ENCODE results near the gene GMEB2.

The GMEB2 gene

GRCh38 chr20:63590218-63591146, 36.4 kb downstream of the GMEB2 start:
- DNase-seq = no peak

DNA sequence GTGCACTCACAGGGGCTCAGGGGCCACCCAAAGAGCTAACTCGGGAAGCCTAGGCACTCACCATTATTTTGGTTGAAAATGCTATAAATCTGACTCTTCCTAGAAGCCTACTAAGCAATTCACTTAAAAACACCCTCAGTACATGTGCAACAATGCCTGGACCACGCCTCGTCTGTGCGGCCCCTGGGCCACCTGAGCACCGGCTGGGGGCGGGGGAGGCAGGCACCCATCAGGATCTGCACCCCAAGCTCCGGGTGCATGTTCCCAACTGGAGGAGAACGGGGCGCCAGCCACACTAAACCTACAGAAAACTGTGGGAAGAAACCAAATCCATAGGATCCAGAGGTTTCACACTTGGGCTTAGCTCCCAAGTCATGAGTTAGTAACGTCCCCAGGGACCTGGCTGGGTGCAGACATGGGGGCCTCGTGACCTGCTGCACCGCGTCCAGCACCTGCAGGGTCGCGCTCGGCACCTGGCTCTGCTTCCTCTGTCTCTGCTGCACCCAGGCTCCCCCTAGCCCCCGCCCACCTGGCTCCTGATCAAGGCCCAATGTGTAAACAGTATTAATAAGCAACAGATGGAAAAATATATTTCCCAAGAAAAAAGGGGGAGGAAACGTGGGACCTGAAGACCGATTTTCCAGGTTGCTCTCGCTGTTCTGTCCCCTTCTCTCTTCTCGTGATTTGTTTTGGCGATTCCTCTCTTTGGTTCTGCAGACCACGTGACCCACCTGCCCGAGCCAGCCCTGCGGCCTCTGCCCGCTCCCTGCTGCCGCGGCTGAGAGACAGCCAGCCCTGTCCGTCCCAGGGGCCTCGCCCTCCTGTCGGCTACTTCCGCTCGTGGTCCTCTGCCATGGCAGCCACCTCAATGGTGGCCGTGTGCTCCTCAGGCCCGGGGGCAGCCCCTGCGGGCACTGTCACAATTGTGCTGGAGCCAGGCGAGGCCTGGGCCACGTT, 37.4 kb downstream of the GMEB2 start:
- no peak for DNase-seq

GRCh38 chr20:63588641-63589041, 38.3 kb downstream of the GMEB2 start:
- DNase-seq = no peak

GRCh38 chr20:63587776-63588591, 38.9 kb downstream of the GMEB2 start:
- DNase-seq = no peak

- DNase-seq = no peak
Observed at GRCh38 chr20:63587256-63587655, 39.6 kb downstream of the GMEB2 start.

DNA sequence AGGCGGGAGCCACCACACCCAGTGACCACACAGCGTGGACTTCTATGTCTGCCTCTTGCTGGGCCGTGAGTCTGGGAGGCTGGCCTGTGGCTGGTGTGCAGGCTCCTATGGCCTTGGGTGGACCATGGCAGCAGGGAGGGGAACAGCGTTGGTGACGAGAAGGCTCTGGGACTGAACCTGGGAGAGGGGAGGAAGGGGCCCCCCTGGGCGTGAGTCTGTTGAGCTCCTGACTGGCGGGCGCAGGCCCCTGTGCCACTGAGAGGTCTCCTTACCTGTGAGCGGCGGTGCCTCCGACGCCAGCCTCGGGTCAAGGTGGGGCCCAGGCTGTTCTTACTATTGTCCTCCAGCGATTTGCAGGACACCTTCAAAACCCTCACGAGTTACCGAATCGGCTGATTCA, 40.1 kb downstream of the GMEB2 start:
- no peak for DNase-seq

DNA sequence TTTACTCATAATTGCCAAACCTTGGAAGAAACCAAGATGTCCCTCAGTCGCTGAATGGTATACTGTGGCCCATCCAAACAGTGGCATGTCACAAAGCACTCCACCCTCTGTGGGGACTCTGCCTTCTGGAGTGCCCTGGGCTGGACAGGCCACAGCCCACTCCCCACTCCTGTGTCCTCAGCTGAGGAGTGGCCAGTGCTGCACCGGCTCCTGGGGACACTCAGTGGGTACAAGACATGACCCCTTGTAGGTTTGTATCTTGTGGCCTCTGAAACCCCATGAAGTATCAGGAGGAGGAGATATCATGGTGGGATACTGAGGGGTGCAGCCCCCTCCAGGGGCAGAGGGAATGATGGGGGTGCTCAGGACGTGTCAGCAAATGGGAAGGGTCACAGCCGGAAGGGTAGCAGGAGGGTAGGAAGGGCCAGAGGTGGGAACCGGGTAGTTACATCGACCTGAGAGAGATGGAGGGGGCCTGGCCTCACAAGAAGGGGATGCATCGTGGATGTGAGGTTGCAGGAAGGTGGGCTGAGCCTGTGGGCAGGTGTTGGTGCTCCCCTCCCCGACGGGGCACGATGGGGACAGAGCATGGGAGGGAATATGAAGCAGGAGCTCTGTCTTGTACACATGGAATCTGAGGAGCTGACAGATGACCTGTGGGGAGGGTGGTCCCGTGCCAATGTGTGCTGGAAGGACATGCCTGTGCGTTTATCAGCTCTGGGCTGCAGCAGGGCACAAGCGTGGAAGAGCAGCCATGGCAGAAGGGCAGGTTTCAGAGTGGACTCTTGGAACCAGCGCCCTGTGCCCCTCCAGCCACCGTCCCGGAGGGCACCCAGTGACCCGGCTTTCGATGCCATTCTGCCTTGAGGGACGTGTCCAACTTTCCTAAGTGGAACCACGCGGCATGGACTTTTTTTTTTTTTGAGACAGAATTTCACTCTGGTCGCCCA, 41.0 kb downstream of the GMEB2 start:
- no peak for DNase-seq

DNA sequence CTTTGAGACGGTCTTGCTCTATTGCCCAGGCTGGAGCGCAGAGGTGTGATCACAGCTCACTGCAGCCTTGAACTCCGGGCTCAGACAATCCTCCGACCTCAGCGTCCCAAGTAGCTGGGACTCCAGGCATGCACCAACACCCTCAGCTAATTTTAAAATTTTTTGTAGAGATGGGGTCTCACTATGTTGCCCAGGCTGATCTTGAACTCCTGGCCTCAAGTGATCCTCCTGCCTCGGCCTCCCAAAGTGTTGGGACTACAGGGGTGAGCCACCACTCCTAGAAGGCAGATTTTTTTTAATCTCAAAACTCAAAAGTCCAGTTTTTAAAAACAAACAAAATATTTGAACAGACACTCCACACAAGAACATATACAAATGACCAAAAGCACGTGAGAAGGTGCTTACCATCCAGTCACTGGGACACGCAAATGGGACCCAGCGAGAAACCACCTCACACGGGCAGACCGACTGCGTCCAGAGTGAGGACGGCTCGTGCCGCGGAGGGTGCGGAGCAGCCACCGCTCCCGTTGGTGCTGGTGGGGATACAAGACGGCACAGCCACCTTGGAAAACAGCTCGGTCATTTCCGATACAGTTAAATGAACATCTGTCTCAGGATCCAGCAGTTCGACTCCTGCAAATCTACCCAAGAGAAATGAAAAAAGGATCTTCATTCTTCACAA, 44.4 kb downstream of the GMEB2 start:
- DNase-seq = no peak

DNA sequence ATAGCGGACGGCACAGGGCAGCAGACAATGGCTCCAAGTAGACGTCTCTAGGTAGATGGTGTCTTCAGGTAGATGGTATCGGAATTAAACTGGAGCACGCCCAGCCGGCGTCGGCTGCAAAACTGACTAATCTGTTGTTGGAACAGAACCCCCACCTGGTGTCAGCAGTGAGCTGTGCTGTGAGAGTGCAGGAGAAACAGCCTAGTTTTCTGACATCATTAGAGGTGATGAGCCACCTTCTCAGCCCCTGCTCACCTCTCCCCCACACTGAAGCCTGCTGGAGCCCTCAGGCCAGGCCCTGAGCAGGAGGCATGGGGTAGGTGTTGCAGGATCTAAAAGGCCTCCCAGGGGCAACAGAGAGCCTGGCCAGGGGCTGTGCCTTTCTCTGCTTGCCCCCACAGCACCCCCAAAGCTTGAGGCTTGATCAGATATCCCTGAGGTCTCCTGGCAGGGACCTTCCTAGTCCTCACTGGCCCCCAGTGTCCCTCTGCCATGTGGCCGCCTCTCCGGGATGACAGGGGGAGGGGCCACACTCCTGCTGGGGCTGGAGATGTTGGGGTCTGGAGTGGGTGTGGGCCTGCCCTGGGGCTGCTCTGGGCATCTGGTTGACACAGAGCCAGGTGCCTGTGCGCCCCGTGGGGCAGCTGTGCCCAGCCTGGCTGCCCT, 46.0 kb downstream of the GMEB2 start:
- peak in 7 of 56 donors; percentile 2 to 26 (median 13) for DNase-seq

DNA sequence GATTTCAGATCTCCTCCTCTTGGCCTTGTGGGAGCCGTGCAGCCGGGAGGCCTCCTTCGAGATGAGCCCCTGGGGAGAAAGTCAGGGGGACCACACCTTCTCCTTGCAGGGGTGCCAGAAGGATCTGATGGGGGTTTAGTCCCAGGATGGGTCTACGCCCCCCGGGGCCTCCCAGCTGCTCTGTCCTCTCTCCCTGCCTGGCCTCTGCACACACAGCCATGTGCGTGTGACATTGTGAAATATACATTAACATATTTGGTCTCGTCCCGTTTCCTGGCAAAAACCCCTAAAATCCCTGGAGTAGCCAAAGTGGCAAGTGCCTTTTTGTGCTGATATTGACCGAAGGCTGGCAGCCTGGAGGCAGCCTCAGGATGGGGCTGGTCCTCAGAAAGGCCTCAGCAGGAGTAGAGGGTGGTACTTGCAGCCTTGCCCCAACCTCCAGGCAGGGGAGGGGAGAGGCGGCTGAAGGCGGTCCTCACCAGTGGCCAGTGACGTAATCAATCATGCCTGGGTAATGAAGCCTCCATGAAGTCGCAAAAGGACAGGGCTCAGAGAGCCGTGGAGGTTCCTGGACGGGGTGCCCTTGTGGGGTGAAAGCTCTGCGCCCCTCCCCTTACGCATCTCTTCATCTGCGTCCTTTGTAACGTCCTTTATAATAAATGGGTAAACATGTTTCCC, 47.7 kb downstream of the GMEB2 start:
- no peak for DNase-seq

GRCh38 chr20:63578224-63579016, 48.5 kb downstream of the GMEB2 start:
- no peak for DNase-seq

DNA sequence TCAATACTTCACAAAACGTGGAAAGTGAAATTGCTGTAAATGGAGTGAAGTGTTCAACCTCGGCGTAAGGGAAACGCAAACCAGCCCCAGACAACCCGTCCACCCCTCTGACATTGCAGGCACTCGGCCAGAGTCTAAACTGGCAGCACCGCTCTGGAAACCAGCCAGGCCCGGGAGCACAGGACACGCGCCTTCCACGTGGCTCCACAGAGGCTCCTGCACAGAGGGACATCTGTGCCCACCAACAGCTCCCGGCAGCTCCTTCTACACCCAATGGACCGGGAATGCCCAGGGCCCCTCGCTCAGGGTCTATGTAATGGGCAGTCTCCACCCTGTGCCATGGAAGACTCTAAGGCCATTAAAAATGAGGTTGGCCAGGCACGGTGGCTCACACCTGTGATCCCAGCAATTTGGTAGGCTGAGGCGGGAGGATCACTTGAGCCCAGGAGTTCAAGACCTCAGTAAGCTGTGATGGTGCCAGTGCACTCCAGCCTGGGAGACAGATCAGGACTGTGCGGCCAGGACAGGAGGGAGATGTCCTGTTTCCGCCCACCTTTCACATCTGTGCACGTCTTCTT, 49.5 kb downstream of the GMEB2 start:
- peak in 30 of 56 donors; percentile 4 to 68 (median 36) for DNase-seq

DNA sequence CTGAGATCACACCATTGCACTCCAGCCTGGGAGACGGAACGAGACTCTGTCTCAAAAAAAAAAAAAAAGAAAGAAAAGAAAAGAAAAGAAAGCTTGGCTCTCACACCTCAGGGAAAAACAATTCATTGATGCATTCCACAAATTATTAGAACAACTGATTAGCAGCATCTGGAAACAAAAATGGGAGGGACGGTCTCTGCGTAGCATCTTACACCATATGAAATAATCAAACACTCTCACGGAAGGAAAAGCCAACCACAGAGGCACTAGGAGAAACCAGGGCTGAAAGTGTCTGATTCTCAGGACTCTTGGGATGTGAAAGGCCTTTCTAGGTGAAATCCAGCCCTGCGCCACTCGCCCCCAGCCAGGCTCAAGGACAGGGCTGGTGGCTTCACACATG, 50.6 kb downstream of the GMEB2 start:
- no peak for DNase-seq

- DNase-seq = no peak
Observed at GRCh38 chr20:63574829-63575743, 51.8 kb downstream of the GMEB2 start.

GRCh38 chr20:63574156-63574828, 52.6 kb downstream of the GMEB2 start, which contains the start of gene HELZ2:
TSS of gene HELZ2 (minus strand) at chr20:63574239. CDS start at chr20:63572385, 1,854 bp downstream.
- peak in 26 of 56 donors; percentile 7 to 61 (median 29) for DNase-seq
